WERI-Rb-1 (cell line): ENCODE measurements around the gene DNAH8.

Experiments used
- DNase-seq: peaks from one replicate; pipeline ENCODE4 v3.0.0-alpha.2; 2020
- H3K27ac ChIP-seq: fragments of 250-450 bp; sonication (Bioruptor Pico); 2 replicates; pipeline ENCODE4 v1.5.1; 2020; ENCODE audit warnings: mild to moderate bottlenecking, moderate library complexity
- H3K27me3 ChIP-seq: fragments of 250-450 bp; sonication (Bioruptor Pico); 2 replicates; pipeline ENCODE4 v1.5.1; 2021; ENCODE audit warnings: mild to moderate bottlenecking, low read depth, moderate library complexity; ENCODE audit not compliant: insufficient read depth, severe bottlenecking
- H3K36me3 ChIP-seq: fragments of 250-450 bp; sonication (Bioruptor Pico); 2 replicates; pipeline ENCODE4 v1.5.1; 2020; ENCODE audit warnings: mild to moderate bottlenecking, moderate library complexity
- H3K4me3 ChIP-seq: 2 replicates; pipeline ENCODE4 v1.5.1; 2011; ENCODE audit warnings: low read depth, mild to moderate bottlenecking, control low read depth, low read length
- H3K9me3 ChIP-seq: fragments of 250-450 bp; sonication (Bioruptor Pico); 2 replicates; pipeline ENCODE4 v1.5.1; 2021; ENCODE audit warnings: mild to moderate bottlenecking, moderate library complexity; ENCODE audit not compliant: severe bottlenecking
- CTCF ChIP-seq: IDR thresholded peaks from 2 replicates; pipeline ENCODE4 v1.5.1; 2011; ENCODE audit warnings: low read depth, mild to moderate bottlenecking, control low read depth, inconsistent platforms, low read length

The DNAH8 gene

GRCh38 chr6:38877721-38878120, 162.6 kb downstream of the DNAH8 start:
- no peaks in the 10 kb centered on the region for H3K36me3 ChIP-seq
- DNase-seq = no peak
- H3K9me3 ChIP-seq = peaks cover 6% of the 10 kb centered on the region
- H3K27me3 ChIP-seq = no peaks in the 10 kb centered on the region
- no peak for TF ChIP-seq CTCF
- H3K4me3 ChIP-seq = no peak overlapping the region
- no peak overlapping the region for H3K27ac ChIP-seq

GRCh38 chr6:38882157-38882556, 167.0 kb downstream of the DNAH8 start:
- no peak for TF ChIP-seq CTCF
- no peak for DNase-seq

GRCh38 chr6:38897507-38897906, 182.4 kb downstream of the DNAH8 start:
- DNase-seq = no peak
- Histone ChIP-seq H3K27me3 (no peaks in the 10 kb centered on the region), H3K4me3 (no peak overlapping the region), H3K27ac (no peak overlapping the region), H3K36me3 (no peaks in the 10 kb centered on the region), H3K9me3 (no peaks in the 10 kb centered on the region)
- TF ChIP-seq CTCF = no peak

More at GRCh38 chr6:38882157-38882556, 167.0 kb downstream of the DNAH8 start:
- H3K4me3 ChIP-seq = no peak overlapping the region
- no peak overlapping the region for H3K27ac ChIP-seq
- no peaks in the 10 kb centered on the region for H3K27me3 ChIP-seq
- H3K36me3 ChIP-seq = no peaks in the 10 kb centered on the region
- peaks cover 6% of the 10 kb centered on the region for H3K9me3 ChIP-seq

DNA sequence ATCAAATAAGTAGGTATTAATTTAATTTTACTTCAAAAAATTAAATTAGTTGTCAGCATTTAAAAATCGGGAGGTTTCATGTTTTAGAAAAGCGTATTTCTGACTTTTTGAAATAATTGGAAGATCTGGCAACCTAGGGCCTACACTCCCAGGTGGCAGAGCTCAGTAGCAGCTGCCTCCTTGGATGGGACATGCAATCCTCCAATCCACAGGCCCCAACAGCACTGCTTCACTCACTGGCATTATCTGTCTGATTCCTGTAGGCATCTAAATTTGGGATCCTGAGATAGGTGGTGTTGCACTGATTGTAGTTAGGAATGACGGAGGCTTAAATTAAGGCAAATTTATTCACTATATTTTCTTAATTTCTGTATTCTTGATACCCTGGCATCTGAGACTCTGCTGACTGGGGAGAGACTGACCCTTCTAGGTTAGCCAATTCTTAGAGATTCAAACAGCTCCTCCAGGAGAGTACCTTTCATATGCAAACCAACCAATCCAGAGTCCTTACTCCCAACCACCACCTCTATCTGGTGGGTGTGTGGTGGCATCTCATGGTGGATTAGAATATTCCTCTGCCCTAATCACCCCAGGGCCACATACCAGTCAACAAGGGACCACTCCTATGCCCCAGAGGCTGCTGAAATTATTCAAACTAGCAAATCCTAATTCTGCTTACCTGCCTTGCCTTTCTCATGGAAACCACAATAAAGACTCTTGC, 186.9 kb downstream of the DNAH8 start:
- no peak overlapping the region for H3K27ac ChIP-seq
- H3K36me3 ChIP-seq = no peaks in the 10 kb centered on the region
- no peaks in the 10 kb centered on the region for H3K27me3 ChIP-seq
- no peak for TF ChIP-seq CTCF
- no peaks in the 10 kb centered on the region for H3K9me3 ChIP-seq
- no peak for DNase-seq
- no peak overlapping the region for H3K4me3 ChIP-seq

- no peak for TF ChIP-seq CTCF
- no peaks in the 10 kb centered on the region for H3K36me3 ChIP-seq
- no peaks in the 10 kb centered on the region for H3K27me3 ChIP-seq
- H3K27ac ChIP-seq = no peak overlapping the region
- DNase-seq = no peak
- H3K9me3 ChIP-seq = no peaks in the 10 kb centered on the region
- no peak overlapping the region for H3K4me3 ChIP-seq
Observed at GRCh38 chr6:38906582-38906981, 191.5 kb downstream of the DNAH8 start.

GRCh38 chr6:38907264-38907663, 192.2 kb downstream of the DNAH8 start:
- Histone ChIP-seq H3K27me3 (no peaks in the 10 kb centered on the region), H3K9me3 (no peaks in the 10 kb centered on the region)
- TF ChIP-seq CTCF = no peak

More at GRCh38 chr6:38907264-38907663, 192.2 kb downstream of the DNAH8 start:
- Histone ChIP-seq H3K4me3 (no peak overlapping the region), H3K36me3 (no peaks in the 10 kb centered on the region), H3K27ac (no peak overlapping the region)
- no peak for DNase-seq
